Measurements from ENCODE around the gene TXLNB.

DNA sequence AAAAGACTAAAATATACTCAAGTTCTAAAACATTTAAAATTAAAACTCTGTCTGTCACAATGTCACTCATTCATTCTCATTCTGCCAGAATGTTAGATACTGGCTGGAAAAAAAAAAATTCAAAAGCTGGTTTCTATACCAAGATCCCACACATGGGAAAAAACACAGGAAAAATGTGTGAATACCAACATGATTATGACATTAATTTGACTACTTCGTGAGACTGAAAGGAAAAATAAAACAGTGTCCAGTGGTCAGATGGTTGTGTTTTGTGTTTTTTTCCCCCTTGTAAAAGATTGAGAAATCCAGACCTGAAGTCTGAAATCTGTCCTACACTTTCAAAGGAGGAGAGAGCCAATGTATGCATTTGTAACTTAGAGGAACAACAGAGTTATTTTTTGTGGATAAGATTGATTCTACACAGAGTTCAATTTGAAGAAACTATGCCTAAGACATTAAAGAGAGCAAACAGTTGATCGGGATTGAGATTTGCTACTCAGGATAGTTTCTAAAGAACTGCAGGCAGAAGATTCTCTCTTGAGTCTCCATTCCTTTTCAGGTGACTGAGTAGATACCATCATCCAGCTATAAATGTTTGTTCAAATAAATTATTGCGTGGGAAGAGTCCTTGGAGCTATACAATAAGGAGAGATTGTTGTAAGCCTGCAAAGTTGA, 39.2 kb upstream of the TXLNB start:
- TF ChIP-seq POLR2A (IDR thresholded peaks at IDR 0.05; ENCODE audit: low read depth, low read length) (no peak), TAF1 (IDR thresholded peaks at IDR 0.05; ENCODE audit: low read depth, low read length) (no peak), POLR2AphosphoS5 (IDR thresholded peaks at IDR 0.05; ENCODE audit: low read depth, low read length) (no peak), SPI1 (IDR thresholded peaks at IDR 0.05; ENCODE audit: low read depth, low read length) (no peak), PAX5 (IDR thresholded peaks at IDR 0.05; ENCODE audit: insufficient read depth, low read length, severe bottlenecking) (no peak), POU2F2 (IDR thresholded peaks at IDR 0.05; ENCODE audit: low read depth, low read length) (no peak)

All from GM12891 (cell line).